Smooth muscle cell (in vitro differentiated cells): ENCODE data around the gene ATG13. TPM values are rescaled to one million over a fixed set of nuclear protein-coding genes. Genes with fewer than 3 reads are reported as not detected.

ENCODE experiments used
- DNase-seq: peaks from one replicate; lab custom pipeline; 2025; ENCODE audit not compliant: unreplicated experiment; lab: John Stamatoyannopoulos, UW
- H2AFZ ChIP-seq: fragments of 200-600 bp; sonication (generic); 2 replicates; pipeline ENCODE4 v1.6.0; 2016; ENCODE audit warnings: antibody characterized with exemption, low read depth, mild to moderate bottlenecking
- H3F3A ChIP-seq: fragments of 200-600 bp; sonication (generic); 2 replicates; pipeline ENCODE4 v1.6.0; 2017; ENCODE audit warnings: antibody characterized with exemption, low read depth
- H3K27ac ChIP-seq: fragments of 200-600 bp; sonication (generic); 2 replicates; pipeline ENCODE4 v1.5.1; 2016; ENCODE audit warnings: low read depth, mild to moderate bottlenecking
- H3K27me3 ChIP-seq: fragments of 200-600 bp; sonication (generic); 2 replicates; pipeline ENCODE4 v1.6.1; 2016; ENCODE audit warnings: low read depth, mild to moderate bottlenecking
- H3K36me3 ChIP-seq: fragments of 200-600 bp; sonication (generic); 2 replicates; pipeline ENCODE4 v1.5.1; 2016; ENCODE audit warnings: low read depth
- H3K4me1 ChIP-seq: fragments of 200-600 bp; sonication (generic); 2 replicates; pipeline ENCODE4 v1.5.1; 2016; ENCODE audit warnings: low read depth
- H3K4me2 ChIP-seq: fragments of 200-600 bp; sonication (generic); 2 replicates; pipeline ENCODE4 v1.6.0; 2016; ENCODE audit warnings: mild to moderate bottlenecking
- H3K4me3 ChIP-seq: fragments of 200-600 bp; sonication (generic); 2 replicates; pipeline ENCODE4 v1.5.1; 2016; ENCODE audit warnings: mild to moderate bottlenecking
- H3K79me2 ChIP-seq: fragments of 200-600 bp; sonication (generic); 2 replicates; pipeline ENCODE4 v1.6.0; 2016; ENCODE audit warnings: low read depth, mild to moderate bottlenecking
- H3K9ac ChIP-seq: fragments of 200-600 bp; sonication (generic); 2 replicates; pipeline ENCODE4 v1.6.0; 2016; ENCODE audit warnings: low read depth
- H3K9me3 ChIP-seq: fragments of 200-600 bp; sonication (generic); replicated peaks from 2 replicates; pipeline ENCODE4 v1.5.1; 2016; ENCODE audit warnings: low read depth
- H4K20me1 ChIP-seq: fragments of 200-600 bp; sonication (generic); 2 replicates; pipeline ENCODE4 v1.6.0; 2016; ENCODE audit warnings: low read depth
- WGBS: methylation state at CpG from one replicate; pipeline ENCODE4 v1.1.7; 2016; ENCODE audit warnings: low lambda C conversion rate; 5-methylcytosine and 5-hydroxymethylcytosine counted together
- polyA plus RNA-seq: library from polyadenylated mRNA; unstranded; fragments of >200 nt; fragmentation: Nextera tagmentation; extraction: Ambion mirVana; gene quantifications from 2 replicates; pipeline ENCODE4 v1.2.1, GENCODE V29; 2016
- total RNA-seq: library from RNA; depleted of rRNA; stranded (reverse); fragments of >200 nt; gene quantifications from 2 replicates; pipeline ENCODE4 v1.2.3, GENCODE V29; 2014
- TF ChIP-seq, protein P1 (sequence below): fragments of 200-600 bp; sonication (generic); IDR thresholded peaks from 2 replicates; pipeline ENCODE4 v1.5.1; 2017; ENCODE audit warnings: borderline replicate concordance, mild to moderate bottlenecking, antibody characterized with exemption; ENCODE audit not compliant: insufficient read depth, poor library complexity, severe bottlenecking

Gene ATG13
- total and polyA plus RNA-seq, 2 experiments from 2014 or later, result 66.3 to 96.5 TPM

DNA sequence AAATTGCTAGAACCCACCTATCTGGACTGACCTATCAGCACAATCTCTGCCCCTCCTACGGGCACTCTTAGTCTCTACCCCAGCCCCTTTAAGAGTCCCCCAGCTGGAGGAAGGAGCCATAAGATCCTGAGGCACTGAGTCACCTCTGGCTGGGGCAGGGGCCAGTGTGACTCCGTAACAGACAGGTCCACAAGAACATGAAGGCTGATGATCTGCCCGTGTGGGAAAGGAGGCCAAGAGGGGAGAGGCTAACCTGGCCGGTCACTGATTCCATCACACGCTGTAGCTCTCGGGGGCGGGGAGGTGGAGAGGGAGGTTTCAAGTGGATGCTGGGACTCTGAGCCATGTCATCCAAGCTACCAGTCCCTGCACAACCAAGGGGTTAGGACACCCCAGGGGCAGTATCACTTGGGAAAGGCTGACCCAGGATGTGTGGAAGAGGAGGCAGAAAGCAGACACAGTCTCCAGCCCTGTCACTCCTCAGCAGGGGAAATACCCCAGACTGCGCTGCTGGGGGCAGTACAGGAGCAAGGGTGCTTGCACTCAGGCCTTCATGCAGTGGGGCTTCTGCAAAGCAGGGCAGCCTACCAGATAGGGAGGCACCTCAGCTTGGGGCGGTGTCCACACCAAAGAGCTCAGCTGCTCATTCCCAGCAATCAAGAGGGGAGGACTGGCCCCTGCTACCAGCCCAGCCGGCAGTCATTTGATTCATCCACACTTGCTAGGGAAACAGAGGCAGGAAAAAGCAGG lies 60.8 kb downstream of the ATG13 start:
- Histone ChIP-seq H3K9me3 (no peaks in the 10 kb centered on the region), H3F3A (peaks cover 18% of the 10 kb centered on the region), H3K79me2 (no peaks in the 10 kb centered on the region), H3K27ac (peak overlapping the region; percentile 19), H3K4me2 (no peak overlapping the region), H2AFZ (no peak overlapping the region), H3K4me3 (no peak overlapping the region), H3K4me1 (peaks cover 21% of the 10 kb centered on the region), H3K36me3 (no peaks in the 10 kb centered on the region), H3K9ac (no peak overlapping the region), H3K27me3 (no peaks in the 10 kb centered on the region), H4K20me1 (peaks cover 3% of the 10 kb centered on the region)
- WGBS, result 75% methylated on average over 10 of the region's 10 CpGs
- TF ChIP-seq, protein P1, sequence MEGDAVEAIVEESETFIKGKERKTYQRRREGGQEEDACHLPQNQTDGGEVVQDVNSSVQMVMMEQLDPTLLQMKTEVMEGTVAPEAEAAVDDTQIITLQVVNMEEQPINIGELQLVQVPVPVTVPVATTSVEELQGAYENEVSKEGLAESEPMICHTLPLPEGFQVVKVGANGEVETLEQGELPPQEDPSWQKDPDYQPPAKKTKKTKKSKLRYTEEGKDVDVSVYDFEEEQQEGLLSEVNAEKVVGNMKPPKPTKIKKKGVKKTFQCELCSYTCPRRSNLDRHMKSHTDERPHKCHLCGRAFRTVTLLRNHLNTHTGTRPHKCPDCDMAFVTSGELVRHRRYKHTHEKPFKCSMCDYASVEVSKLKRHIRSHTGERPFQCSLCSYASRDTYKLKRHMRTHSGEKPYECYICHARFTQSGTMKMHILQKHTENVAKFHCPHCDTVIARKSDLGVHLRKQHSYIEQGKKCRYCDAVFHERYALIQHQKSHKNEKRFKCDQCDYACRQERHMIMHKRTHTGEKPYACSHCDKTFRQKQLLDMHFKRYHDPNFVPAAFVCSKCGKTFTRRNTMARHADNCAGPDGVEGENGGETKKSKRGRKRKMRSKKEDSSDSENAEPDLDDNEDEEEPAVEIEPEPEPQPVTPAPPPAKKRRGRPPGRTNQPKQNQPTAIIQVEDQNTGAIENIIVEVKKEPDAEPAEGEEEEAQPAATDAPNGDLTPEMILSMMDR, result no peak
- no peak for DNase-seq

DNA sequence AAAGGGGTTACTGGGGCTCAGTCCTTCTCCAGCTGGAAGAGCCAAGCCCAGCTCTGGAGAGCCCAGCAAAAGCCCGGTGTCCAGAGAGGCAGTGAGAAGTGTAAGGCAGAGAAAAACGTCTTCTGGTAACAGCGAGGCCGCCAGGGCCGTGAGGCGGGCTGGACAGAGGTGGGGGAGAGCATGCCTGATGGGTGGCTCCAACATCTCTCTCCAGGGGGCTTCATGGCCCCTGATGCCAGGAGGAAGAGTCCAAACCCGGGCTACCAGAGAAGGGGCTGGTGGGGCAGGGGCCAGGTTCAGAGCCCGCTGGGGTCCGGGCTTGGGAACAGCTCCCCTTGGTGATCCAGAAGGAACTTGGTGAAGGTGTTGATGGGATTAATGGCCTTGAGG lies 61.4 kb downstream of the ATG13 start:
- TF ChIP-seq, protein P1, result no peak
- Histone ChIP-seq H3K4me1 (peaks cover 21% of the 10 kb centered on the region), H3K27me3 (no peaks in the 10 kb centered on the region), H3K9ac (no peak overlapping the region), H2AFZ (no peak overlapping the region), H3K79me2 (no peaks in the 10 kb centered on the region), H3K4me3 (no peak overlapping the region), H3K4me2 (no peak overlapping the region), H3K9me3 (no peaks in the 10 kb centered on the region), H3K36me3 (no peaks in the 10 kb centered on the region), H3K27ac (no peak overlapping the region), H4K20me1 (peaks cover 5% of the 10 kb centered on the region), H3F3A (peaks cover 18% of the 10 kb centered on the region)
- WGBS, result 94% methylated on average over 9 of the region's 9 CpGs
- no peak for DNase-seq

DNA sequence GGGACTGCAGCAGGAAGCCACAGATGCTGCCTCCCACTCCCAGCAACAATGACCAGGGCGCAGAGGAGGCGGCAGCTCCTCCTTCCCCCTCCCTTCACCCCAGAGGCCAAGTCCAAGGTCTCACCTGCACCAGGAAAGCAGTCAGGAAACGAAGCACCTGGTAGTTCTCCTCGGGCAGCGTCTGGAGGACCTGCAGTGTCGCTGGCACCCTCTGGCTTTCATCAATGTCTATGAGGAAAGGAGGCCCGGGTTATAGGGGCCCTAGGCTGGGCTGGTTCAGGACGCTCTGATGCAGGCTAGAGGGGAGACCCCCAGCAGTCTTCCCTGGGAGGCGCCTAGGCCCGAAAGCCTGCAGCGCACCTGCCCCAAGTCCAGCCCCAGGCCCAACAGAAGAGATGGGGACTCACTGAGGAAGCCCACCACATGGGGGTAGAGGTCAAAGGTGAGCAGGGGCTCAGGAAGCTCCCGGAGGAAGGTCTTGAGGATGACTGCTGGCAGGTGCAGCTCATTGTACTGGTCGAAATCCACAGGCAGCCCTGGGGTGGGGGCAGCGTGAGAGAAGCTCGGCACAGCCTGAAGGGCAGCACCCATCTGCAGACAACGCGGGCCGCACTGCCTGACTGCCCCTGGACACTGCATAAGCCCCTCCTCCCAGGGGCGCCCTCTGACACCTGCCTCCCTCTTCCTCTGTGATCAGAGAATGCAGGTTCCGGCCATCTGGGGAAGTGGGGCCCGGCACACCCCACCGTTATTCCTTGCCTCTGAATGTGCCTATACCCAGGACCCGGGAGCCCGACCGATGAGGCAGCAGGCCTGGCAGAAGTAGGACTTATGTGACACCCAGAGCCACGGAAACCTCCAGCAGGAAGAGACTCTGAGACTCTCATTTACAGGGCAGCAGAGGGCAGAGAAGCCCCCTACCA lies 62.1 kb downstream of the ATG13 start:
- Histone ChIP-seq H3K36me3 (no peaks in the 10 kb centered on the region), H3K4me2 (no peak overlapping the region), H3K4me3 (no peak overlapping the region), H4K20me1 (peaks cover 5% of the 10 kb centered on the region), H3K27ac (no peak overlapping the region), H3K27me3 (no peaks in the 10 kb centered on the region), H3K4me1 (peaks cover 15% of the 10 kb centered on the region), H3K79me2 (no peaks in the 10 kb centered on the region), H2AFZ (no peak overlapping the region), H3K9ac (no peak overlapping the region), H3K9me3 (no peaks in the 10 kb centered on the region), H3F3A (peaks cover 15% of the 10 kb centered on the region)
- WGBS, result 97% methylated on average over 26 of the region's 26 CpGs
- TF ChIP-seq, protein P1, result no peak
- DNase-seq, result no peak
